Activated naive CD4-positive, alpha-beta T cell treated with anti-CD3 and anti-CD28 coated beads, Interleukin-2, amount 10 ng/mL, durations not matched to agents 7 days and 5 days (primary cell): ENCODE measurements around the gene PLXNA2.

ENCODE experiments used
- CTCF ChIA-PET: fragments of 350-600 bp; sonication (Branson Sonifier 250); formaldehyde crosslinking; loops from one replicate; lab custom pipeline; 2021; ENCODE audit warnings: antibody characterized with exemption; lab: Charles Lee
- DNase-seq: peaks from one replicate; pipeline ENCODE4 v3.0.0-alpha.2; 2020
- H3K27ac Mint-ChIP-seq: one replicate; pipeline ENCODE4 v1.8.0; 2021; ENCODE audit warnings: mild to moderate bottlenecking, moderate library complexity, mixed read lengths
- H3K27me3 Mint-ChIP-seq: one replicate; pipeline ENCODE4 v1.8.0; 2021; ENCODE audit warnings: mild to moderate bottlenecking, mixed read lengths
- H3K36me3 Mint-ChIP-seq: one replicate; pipeline ENCODE4 v1.8.0; 2021; ENCODE audit warnings: mixed read lengths
- H3K4me1 Mint-ChIP-seq: one replicate; pipeline ENCODE4 v1.8.0; 2021; ENCODE audit warnings: mixed read lengths
- H3K4me3 Mint-ChIP-seq: one replicate; pipeline ENCODE4 v1.8.0; 2021; ENCODE audit warnings: mild to moderate bottlenecking, moderate library complexity, mixed read lengths
- H3K9me3 Mint-ChIP-seq: one replicate; pipeline ENCODE4 v1.8.0; 2021; ENCODE audit warnings: mixed read lengths

The PLXNA2 gene

DNA sequence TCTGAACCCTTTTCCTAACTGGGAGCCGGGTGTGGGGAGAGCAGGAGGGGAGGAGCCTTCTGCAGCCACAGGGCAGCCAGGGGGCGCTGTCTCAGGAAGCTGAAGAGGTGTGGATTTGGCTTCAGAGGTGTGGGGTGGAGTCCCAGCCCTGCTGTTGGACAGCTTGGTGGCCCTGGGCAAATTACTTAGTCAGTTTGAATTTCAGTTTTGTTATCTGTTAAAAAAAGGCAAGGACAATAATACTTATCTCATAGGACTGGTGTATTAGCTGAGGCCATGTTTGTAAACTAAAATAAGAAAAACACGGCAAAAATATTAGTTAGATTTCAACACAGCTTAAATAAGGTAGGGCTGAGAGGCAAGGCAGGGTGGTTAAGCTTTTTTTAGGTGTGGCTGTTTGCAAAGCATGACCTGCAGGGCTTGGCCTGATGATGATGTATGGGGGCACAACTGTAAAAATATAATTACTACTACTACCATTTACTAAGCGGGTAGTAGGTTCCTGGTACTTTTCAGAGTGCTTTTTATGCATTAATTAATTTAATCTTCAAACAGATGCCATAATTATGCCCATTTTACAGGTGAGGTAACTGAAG is 111.8 kb downstream of the PLXNA2 start:
- H3K4me3 Mint-ChIP-seq: no peak overlapping the region
- peaks cover 5% of the 10 kb centered on the region for H3K4me1 Mint-ChIP-seq
- H3K27ac Mint-ChIP-seq: no peak overlapping the region
- no peaks in the 10 kb centered on the region for H3K9me3 Mint-ChIP-seq
- CTCF ChIA-PET: interaction anchor here (0.6 to 6.0 kb wide), 19 partner anchors 9 to 246 kb away, joined by 3 to 44 read pairs (median 4); partner anchors contain the start of gene PLXNA2
- peak; percentile 72 for DNase-seq
- no peaks in the 10 kb centered on the region for H3K36me3 Mint-ChIP-seq
- H3K27me3 Mint-ChIP-seq: peaks cover 38% of the 10 kb centered on the region

DNA sequence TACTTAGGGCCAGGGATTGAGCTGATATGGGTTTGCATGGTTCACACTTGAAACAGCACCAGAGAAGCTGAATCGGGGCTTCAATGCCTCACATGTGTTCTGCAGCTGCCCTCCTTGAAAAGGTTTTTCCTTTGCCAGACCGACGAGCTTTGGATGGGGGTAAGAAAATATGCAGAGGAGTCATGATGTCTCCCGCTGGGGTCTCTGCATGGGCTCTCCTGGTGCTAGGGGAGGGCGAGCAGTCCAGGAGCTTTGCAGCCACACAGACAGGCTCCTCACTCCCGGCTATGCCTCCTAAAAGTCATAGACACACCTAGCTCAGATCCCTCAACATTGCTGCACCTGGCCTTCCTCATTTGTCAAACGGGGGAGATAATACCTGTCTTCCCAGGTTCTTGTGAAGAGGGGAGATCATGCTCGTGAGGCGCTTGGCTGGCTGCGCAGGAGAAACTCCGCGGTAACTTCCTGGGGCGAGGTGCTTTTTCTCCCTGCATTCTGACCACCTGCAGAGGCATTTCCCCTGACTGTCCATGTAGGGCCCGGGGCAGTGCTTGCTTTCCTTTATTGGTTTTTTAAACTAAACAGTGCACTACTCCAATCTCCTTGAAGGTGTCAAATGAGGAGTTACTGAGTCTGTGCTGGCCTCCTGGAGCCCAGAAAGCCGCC is 112.4 kb downstream of the PLXNA2 start:
- Mint-ChIP-seq H3K27me3 (peaks cover 41% of the 10 kb centered on the region), H3K4me1 (peaks cover 5% of the 10 kb centered on the region), H3K9me3 (no peaks in the 10 kb centered on the region), H3K27ac (no peak overlapping the region), H3K4me3 (no peak overlapping the region), H3K36me3 (no peaks in the 10 kb centered on the region)
- CTCF ChIA-PET: interaction anchor here (0.6 to 6.0 kb wide), 21 partner anchors 8 to 245 kb away, joined by 3 to 44 read pairs (median 4); partner anchors contain the start of gene PLXNA2
- peak; percentile 22 for DNase-seq

DNA sequence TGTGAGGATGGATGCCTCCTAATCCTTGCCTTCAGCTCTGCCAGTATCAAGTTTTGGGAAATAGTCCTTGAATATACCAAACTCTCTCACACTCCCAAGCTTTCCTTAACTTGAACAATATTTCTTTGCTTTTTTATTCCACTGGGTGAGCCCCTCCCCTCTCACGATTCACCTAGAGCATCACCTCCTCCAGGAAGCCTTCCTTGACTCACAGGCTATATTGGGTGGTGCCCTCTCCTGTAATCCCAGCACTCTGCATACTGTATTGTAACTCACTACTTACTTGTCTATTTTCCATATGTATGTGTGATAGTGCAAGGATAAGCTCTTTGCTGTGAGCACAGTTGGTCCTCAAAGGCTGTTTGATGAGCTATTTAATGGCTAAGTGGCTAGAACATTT is 114.7 kb downstream of the PLXNA2 start:
- Mint-ChIP-seq H3K27ac (no peak overlapping the region), H3K4me3 (no peak overlapping the region), H3K27me3 (peaks cover 44% of the 10 kb centered on the region), H3K9me3 (no peaks in the 10 kb centered on the region), H3K4me1 (peaks cover 5% of the 10 kb centered on the region), H3K36me3 (no peaks in the 10 kb centered on the region)
- DNase-seq: no peak
- CTCF ChIA-PET: interaction anchor here (0.8 to 6.0 kb wide), 5 partner anchors 14 to 132 kb away, joined by 3 to 44 read pairs (median 4); partner anchors contain the start of gene PLXNA2

DNA sequence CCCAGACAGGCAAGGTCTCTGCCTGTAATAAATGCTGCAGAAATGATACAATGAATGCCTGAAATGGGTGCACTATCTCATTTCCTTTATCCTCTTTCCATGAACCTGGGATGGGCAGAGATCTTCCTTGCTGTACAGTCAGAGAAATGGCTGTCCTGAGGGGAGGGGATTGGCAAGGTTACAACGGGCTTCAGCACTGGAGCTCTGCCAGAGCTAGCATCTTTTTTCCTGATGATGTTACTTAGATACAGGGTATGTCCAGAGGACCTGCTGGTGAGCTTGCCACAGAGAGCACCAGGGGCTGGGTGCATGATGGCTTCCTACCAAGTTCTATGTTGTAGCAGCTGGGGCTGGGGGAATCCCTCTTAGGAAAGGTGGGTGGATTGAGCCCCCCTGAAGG is 115.1 kb downstream of the PLXNA2 start:
- H3K4me1 Mint-ChIP-seq: peaks cover 5% of the 10 kb centered on the region
- peaks cover 44% of the 10 kb centered on the region for H3K27me3 Mint-ChIP-seq
- no peaks in the 10 kb centered on the region for H3K36me3 Mint-ChIP-seq
- H3K9me3 Mint-ChIP-seq: no peaks in the 10 kb centered on the region
- no peak overlapping the region for H3K4me3 Mint-ChIP-seq
- no peak for DNase-seq
- H3K27ac Mint-ChIP-seq: no peak overlapping the region
- CTCF ChIA-PET: interaction anchor here (0.8 to 6.0 kb wide), 4 partner anchors 14 to 131 kb away, joined by 3 to 44 read pairs (median 4); partner anchors contain the start of gene PLXNA2

DNA sequence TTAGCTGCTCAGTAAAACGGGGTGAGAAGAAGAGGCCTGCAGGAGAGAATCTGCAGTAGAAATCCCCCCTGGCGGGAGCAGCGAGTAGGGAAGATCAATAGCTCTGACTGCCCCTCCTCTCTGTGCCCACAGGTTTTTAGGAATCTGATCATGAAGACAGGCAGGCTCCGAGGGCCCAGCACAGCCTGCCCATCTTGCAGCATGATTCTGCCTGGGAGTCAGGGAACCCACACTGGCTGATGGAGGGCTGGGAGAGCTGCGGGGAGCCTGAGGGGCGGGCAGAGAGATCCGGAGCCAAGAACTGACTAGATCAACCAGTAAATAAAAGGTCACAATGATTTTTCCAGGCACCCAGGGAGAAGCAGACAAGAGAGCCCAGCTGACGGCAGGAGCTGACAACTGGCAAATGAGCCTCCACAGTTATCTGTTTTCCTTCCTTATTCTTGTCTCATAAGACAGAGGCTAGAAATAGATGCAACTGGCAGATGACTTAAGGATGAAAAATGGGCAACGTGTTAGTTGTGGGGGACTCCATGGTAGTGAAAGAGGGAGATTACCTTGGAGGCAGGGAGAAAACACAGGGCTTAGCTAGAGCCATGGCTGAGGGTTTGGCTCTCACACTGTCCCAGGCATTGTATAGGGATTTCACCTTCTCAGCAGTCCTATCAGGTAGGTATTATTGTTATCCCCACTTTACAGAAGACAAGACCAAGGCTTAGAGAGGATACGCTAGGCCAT is 116.2 kb downstream of the PLXNA2 start:
- DNase-seq: no peak
- Mint-ChIP-seq H3K27me3 (peaks cover 43% of the 10 kb centered on the region), H3K36me3 (no peaks in the 10 kb centered on the region), H3K9me3 (no peaks in the 10 kb centered on the region), H3K27ac (no peak overlapping the region), H3K4me3 (no peak overlapping the region), H3K4me1 (peaks cover 5% of the 10 kb centered on the region)
- CTCF ChIA-PET: interaction anchor here (0.5 kb wide), 1 partner anchor 1124 kb away, joined by 3 read pairs; no protein-coding TSS in a partner anchor

DNA sequence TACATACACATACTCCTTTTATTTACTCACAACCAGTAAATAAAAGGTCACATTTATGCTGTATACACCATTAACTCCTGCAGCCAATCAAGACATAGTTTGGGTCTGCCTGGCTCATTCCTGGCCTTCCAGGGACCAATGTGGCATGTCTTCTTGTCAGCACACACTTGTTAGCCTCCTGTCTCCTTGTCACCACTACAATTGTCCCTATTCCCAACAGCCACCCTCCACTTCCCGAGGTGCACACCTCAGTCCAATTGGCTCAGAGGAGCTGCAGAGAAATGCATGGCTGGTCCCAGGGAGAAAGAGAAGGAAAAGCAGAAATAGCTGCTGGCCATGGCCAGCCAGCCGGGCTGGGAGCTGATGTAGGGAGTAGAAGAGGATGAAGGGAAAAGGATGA is 116.9 kb downstream of the PLXNA2 start:
- no peak overlapping the region for H3K27ac Mint-ChIP-seq
- H3K4me3 Mint-ChIP-seq: no peak overlapping the region
- peaks cover 39% of the 10 kb centered on the region for H3K27me3 Mint-ChIP-seq
- CTCF ChIA-PET: interaction anchor here (0.5 kb wide), 1 partner anchor 1123 kb away, joined by 3 read pairs; no protein-coding TSS in a partner anchor
- no peaks in the 10 kb centered on the region for H3K9me3 Mint-ChIP-seq
- H3K4me1 Mint-ChIP-seq: peaks cover 5% of the 10 kb centered on the region
- H3K36me3 Mint-ChIP-seq: no peaks in the 10 kb centered on the region
- no peak for DNase-seq

DNA sequence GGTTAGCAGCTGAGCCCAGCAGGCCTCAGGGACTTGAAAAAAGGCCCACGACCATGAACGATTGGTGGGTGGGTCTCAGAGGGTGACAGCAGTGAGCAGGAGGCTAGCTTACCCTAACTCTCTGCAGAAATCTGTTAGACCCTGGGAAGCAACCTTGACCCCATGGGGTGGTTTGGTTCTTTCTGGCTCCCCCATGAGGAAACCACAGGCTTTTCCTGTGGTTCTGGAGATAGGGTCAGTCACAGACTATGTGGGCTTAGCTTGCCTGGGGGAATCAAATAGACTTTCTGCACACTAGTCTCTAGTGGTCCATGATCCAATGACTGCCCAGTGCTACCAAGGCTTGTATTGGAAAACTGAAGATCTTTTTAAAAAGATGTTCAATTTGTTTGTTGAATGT is 118.1 kb downstream of the PLXNA2 start:
- CTCF ChIA-PET: no interaction called here
- no peak for DNase-seq
- Mint-ChIP-seq H3K36me3 (no peaks in the 10 kb centered on the region), H3K27ac (no peak overlapping the region), H3K27me3 (peaks cover 27% of the 10 kb centered on the region), H3K4me3 (no peak overlapping the region), H3K4me1 (no peaks in the 10 kb centered on the region), H3K9me3 (no peaks in the 10 kb centered on the region)

DNA sequence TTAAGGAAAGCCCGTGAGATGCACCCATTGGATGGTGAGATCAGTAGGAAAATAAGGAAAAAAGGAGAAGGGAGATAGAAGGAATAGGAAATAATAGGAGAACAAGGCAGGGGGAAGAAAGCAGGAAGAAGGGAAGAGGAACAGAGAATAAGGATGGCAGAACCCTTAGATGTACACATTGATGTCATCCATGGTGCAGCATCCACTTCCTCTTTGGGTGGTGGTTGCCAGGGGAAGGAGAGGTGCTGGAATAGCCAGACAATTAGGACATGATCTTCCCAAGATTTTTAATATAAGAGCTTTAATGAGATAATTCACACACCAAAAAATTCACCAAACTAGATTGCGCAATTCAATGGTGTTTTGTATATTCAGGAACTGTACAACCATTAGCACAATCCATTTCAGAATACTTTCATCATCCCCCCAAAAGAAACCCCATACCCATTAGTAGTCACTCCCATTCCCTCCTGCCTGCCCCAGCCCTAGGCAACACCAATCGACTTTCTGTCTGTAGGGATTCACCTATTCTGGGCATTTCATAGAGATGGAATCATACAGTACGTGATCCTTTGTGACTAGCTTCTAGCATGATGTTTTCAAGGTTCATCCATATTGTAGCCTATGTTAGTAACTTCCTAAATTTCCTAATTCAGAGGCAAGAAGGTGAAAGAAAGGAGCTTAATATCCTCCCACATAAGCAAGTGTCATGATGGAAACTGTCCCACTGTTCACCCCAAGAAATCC is 121.4 kb downstream of the PLXNA2 start:
- DNase-seq: no peak
- no peak overlapping the region for H3K4me3 Mint-ChIP-seq
- H3K36me3 Mint-ChIP-seq: no peaks in the 10 kb centered on the region
- H3K4me1 Mint-ChIP-seq: no peaks in the 10 kb centered on the region
- H3K27ac Mint-ChIP-seq: no peak overlapping the region
- CTCF ChIA-PET: interaction anchor here (1.1 to 1.7 kb wide), 2 partner anchors 9 to 10 kb away, joined by 4 read pairs; no protein-coding TSS in a partner anchor
- no peaks in the 10 kb centered on the region for H3K9me3 Mint-ChIP-seq
- peaks cover 10% of the 10 kb centered on the region for H3K27me3 Mint-ChIP-seq

DNA sequence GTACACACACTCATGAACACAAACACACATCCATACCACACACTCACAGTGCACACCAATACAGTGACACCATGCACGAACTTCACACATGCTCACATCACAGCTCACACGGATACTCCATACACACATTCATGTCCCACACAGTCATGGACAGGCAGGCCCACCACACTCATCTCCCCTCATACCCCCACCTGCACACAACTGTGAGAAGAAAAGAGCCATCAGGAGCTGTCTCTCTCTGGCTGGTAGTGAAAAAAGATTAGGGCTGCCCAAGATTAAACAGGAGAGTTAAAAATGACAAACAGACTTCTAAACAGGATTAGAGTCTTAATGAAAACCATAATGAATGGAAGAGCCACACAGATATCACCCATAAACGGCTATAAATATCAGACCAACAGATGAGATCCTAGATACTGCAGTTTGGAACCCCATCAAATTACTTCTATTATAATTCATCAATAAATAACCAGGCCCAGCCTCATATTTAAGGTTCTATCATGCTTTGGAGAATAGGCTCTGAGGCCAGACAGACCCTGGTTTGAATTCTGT is 122.3 kb downstream of the PLXNA2 start:
- DNase-seq: no peak
- Mint-ChIP-seq H3K9me3 (no peaks in the 10 kb centered on the region), H3K27ac (no peak overlapping the region), H3K36me3 (no peaks in the 10 kb centered on the region), H3K27me3 (peaks cover 12% of the 10 kb centered on the region), H3K4me1 (no peaks in the 10 kb centered on the region), H3K4me3 (no peak overlapping the region)
- CTCF ChIA-PET: interaction anchor here (1.1 kb wide), 1 partner anchor 10 kb away, joined by 4 read pairs; no protein-coding TSS in a partner anchor

DNA sequence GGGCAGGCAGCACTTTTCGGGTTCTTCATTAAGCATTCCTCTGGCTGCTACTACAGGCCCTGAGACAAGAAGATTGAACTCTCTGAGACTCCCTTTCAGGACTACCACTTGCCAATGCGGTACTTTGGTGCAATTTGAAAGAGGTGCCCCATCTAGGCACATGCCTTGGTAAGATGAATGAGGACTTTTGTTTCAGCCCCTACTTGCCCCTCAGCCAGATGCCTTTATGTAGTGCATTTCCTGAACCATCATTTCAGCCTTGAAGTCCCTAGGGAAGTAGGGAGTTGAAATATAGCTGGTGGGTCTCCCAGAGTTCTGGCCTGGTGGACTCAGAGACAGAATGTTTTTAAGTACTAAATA is 123.8 kb downstream of the PLXNA2 start:
- H3K4me3 Mint-ChIP-seq: no peak overlapping the region
- CTCF ChIA-PET: interaction anchor here (1.9 kb wide), 1 partner anchor 11 kb away, joined by 6 read pairs; no protein-coding TSS in a partner anchor
- H3K4me1 Mint-ChIP-seq: no peaks in the 10 kb centered on the region
- peaks cover 13% of the 10 kb centered on the region for H3K27me3 Mint-ChIP-seq
- no peak overlapping the region for H3K27ac Mint-ChIP-seq
- H3K36me3 Mint-ChIP-seq: no peaks in the 10 kb centered on the region
- no peaks in the 10 kb centered on the region for H3K9me3 Mint-ChIP-seq
- DNase-seq: no peak

DNA sequence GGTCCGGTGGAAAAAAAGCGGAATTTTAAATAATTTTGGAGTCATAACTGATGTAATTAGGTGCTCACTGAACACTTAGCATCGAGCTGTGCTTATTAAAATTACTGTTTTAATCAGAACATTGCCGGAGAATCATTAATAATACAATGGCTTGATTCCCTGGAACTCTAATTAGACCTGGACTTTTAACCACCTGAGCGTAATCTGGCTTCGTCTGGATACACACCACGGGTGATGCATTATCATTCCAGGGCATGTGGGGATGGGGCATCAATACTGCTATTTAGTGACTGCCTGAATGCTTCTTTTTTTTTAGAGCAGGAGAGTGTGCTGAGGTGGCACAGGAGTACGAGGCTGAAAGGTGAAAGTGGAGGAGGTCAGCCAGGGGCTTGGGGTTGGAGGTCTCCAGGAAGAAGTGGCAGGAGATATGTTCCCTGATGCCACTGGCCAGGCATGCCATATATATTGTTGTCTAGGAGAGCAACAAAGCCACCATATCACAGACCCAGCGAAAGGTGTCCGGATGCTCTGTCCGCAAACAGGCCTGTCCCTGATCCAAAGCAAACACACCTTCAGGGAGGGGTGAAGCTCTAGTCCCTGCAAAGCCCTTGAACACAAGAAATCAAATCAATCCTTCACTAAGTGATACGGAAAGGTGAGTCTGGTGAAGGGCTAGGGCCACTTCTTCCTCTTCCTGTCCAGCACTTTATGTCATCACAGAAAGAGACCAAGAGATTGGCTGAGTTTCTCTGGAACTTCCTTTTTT is 125.2 kb downstream of the PLXNA2 start:
- no peaks in the 10 kb centered on the region for H3K9me3 Mint-ChIP-seq
- no peaks in the 10 kb centered on the region for H3K4me1 Mint-ChIP-seq
- no peak for DNase-seq
- H3K27ac Mint-ChIP-seq: no peak overlapping the region
- no peaks in the 10 kb centered on the region for H3K36me3 Mint-ChIP-seq
- peaks cover 18% of the 10 kb centered on the region for H3K27me3 Mint-ChIP-seq
- no peak overlapping the region for H3K4me3 Mint-ChIP-seq
- CTCF ChIA-PET: no interaction called here

DNA sequence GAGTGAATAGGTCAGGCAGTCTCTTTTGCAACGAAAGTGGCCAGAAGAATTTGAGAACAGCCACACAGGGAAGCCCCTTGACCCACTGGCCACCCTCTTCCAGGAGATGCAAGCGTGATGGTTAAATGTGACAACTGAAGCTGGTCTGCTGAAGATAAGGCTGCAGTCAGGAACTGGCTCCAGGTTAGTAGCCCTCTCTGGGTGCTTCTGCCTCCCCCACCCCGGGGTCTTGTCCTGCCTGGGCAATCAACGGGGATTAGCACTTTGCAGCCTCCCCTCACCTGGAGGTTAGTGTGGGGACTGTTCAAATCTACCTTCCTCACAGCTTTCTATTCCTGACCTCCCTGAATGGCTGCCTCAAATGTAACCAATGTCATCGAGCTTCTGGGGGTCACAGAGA is 125.9 kb downstream of the PLXNA2 start:
- no peaks in the 10 kb centered on the region for H3K36me3 Mint-ChIP-seq
- H3K4me1 Mint-ChIP-seq: no peaks in the 10 kb centered on the region
- DNase-seq: no peak
- no peak overlapping the region for H3K4me3 Mint-ChIP-seq
- no peaks in the 10 kb centered on the region for H3K9me3 Mint-ChIP-seq
- CTCF ChIA-PET: interaction anchor here (0.6 kb wide), 1 partner anchor 15 kb away, joined by 3 read pairs; no protein-coding TSS in a partner anchor
- peaks cover 20% of the 10 kb centered on the region for H3K27me3 Mint-ChIP-seq
- H3K27ac Mint-ChIP-seq: no peak overlapping the region

DNA sequence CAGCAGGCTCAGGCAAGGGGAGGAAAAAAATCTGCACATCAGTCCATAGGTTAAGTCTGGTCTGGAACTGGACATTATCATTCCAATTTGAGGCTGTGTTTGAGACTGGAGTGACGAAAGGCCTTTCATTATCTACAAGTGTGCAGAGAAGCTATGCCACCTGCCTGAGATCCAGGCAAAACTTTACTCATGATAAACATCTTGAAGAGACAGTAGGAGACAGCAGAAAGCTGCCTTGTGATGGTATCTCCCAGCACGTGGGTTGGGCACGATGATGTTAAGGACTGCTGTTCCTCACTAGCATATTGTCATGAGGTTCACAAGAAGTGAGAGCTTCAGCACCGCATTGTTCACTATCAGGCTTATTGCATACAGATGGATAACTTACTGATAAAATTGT is 126.4 kb downstream of the PLXNA2 start:
- DNase-seq: no peak
- H3K27ac Mint-ChIP-seq: no peak overlapping the region
- CTCF ChIA-PET: interaction anchor here (0.6 kb wide), 1 partner anchor 16 kb away, joined by 3 read pairs; no protein-coding TSS in a partner anchor
- no peak overlapping the region for H3K4me3 Mint-ChIP-seq
- H3K36me3 Mint-ChIP-seq: no peaks in the 10 kb centered on the region
- no peaks in the 10 kb centered on the region for H3K9me3 Mint-ChIP-seq
- H3K27me3 Mint-ChIP-seq: peaks cover 25% of the 10 kb centered on the region
- no peaks in the 10 kb centered on the region for H3K4me1 Mint-ChIP-seq
